Erythroblast (primary cell): ENCODE results near the gene ITPK1.

Source experiments
- GATA1 ChIP-seq: IDR thresholded peaks from 2 replicates; pipeline ENCODE4 v1.6.1; 2011; ENCODE audit warnings: low read depth, mild to moderate bottlenecking, control low read depth, low read length, moderate library complexity
- POLR2A ChIP-seq: IDR thresholded peaks from 2 replicates; pipeline ENCODE4 v1.6.1; 2011; ENCODE audit warnings: mild to moderate bottlenecking, low read length

DNA sequence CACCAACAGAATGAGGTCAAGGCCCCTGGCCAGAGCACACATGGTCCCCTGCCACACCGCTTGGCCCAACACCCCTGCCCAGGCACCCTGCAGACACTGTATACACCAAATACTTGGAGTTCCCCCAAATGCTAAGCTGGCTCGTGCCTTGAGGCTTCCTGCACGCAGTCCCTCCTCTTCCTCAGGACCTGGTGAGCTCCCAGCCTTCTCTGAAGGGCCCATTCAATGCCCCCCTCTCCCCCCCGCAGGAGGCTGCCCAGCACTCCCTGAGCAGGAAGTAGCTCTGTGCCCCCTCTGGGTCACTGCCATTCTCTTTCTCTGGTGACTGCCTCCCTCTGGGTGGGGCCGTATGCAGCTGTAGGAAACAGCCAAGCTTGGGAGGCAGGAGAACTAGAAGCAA lies 75.3 kb downstream of the ITPK1 start:
- TF ChIP-seq POLR2A = no peak
- TF ChIP-seq GATA1 = no peak
